GM12865 (cell line): Measurements from ENCODE around the gene SUCO.

Experiments used
- DNase-seq: peaks from one replicate; pipeline ENCODE4 v3.0.0; 2010; ENCODE audit warnings: low read depth
- H3K4me3 ChIP-seq: 2 replicates; pipeline ENCODE4 v1.5.1; 2011; ENCODE audit warnings: mild to moderate bottlenecking, low read depth, low read length, control low read depth
- CTCF ChIP-seq: IDR thresholded peaks from 2 replicates; pipeline ENCODE4 v1.5.1; 2011; ENCODE audit warnings: low read length, control low read depth, low read depth, inconsistent platforms; ENCODE audit not compliant: insufficient read depth; ENCODE audit errors: missing control alignments

The SUCO gene

GRCh38 chr1:172628401-172628800, 95.5 kb downstream of the SUCO start:
- TF ChIP-seq CTCF = no peak
- no peak for DNase-seq
- no peak overlapping the region for H3K4me3 ChIP-seq

DNA sequence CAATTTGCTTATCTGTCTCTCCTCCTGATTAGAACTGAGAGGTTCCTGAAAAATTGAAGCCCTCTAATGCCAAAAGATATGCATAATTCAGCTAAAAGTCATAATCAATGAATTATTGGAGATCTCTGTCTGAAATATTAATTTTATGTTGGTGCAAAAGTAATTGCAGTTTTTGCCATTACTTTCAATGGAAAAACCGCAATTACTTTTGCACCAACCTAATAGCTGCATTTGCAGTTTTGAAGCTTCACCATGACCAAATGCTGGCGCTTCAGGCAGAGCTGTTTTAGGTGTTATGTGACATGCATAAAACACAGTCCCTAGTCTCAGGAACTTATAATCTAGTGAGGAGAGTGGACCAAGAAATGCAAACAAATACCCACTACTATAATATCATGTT, 96.2 kb downstream of the SUCO start:
- no peak for TF ChIP-seq CTCF
- no peak for DNase-seq
- no peak overlapping the region for H3K4me3 ChIP-seq

GRCh38 chr1:172629638-172630037, 96.7 kb downstream of the SUCO start:
- no peak overlapping the region for H3K4me3 ChIP-seq
- TF ChIP-seq CTCF = no peak
- DNase-seq = no peak

DNA sequence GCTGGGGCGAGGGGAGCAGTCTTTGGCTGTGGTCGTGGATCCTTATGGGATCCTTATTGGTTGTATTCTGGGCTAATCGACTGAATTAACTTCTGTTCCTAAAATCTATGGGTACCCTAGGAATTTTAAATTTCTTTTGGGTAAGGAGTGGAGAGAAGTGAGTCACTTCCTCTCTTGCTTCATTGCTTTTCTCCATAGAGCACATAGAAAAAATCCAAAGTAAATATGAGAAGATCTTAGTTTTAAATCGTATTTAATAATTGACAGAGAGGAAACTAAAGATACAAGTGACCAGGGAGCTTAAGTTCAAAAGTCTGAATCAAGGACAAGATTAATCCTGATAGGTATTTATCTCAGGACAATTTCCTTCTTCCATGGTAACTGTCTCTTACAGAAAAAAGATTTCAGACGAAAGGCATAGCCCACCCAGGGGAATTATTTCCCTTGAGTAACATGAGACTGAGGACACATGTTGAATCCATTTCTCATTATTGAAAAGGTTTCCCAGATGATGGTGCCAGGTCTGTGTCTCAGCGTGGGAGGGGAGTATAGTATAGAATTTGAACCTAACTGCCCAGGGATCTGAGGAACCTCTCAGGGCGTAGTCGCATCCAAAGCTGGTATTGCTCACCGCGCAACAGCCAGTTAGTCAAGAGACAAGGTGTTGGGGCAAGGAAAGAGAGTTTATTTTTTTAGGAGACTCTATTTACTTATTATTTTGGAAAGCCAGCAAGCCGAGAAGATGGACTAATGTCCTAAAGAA, 97.3 kb downstream of the SUCO start:
- H3K4me3 ChIP-seq = no peak overlapping the region
- TF ChIP-seq CTCF = no peak
- DNase-seq = no peak

DNA sequence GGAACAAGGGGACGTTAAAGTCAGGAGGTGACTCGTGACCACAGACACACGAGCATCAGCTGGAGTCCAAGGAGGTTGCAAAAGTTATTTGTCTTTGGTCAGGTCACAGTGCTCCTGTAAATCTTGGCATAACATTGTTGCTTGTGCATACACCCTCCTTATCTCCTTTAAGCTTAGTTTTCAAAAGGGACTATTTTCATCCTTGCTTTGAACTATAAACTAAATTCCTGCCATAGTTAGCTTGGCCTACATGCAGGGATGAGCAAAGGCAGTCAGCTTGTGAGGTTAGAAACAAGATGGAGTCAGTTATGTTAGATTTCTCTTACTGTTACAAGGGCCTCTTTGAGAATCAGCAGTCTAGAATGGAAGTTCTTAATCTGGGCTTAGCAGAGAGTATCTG, 97.9 kb downstream of the SUCO start:
- no peak overlapping the region for H3K4me3 ChIP-seq
- no peak for TF ChIP-seq CTCF
- DNase-seq = no peak

DNA sequence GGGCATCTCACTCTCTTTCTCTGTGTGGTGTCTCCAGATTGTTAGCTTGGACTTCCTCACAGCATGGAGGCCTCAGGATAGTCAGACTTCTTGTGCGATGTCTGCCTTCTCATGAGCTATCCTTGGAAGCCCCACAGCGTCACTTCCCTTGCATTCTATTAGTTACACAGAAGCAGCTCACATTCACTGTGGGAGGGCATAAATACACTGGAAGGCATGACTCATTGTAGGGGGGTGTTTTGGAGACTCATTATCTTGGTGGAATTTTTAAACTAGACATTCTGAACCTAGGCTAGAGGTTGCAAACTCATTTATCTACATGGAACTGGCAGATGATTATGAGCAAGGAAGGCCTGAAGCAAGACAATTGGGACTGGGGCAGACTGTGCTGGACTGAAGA, 104.6 kb downstream of the SUCO start:
- no peak overlapping the region for H3K4me3 ChIP-seq
- DNase-seq = no peak
- TF ChIP-seq CTCF = no peak

GRCh38 chr1:172638249-172638648, 105.3 kb downstream of the SUCO start:
- TF ChIP-seq CTCF = no peak
- no peak for DNase-seq
- no peak overlapping the region for H3K4me3 ChIP-seq
